NK-92 treated with Interleukin-12 subunit alpha and Interleukin-12 subunit beta, amount 100 ng/mL, for 24 hours (cell line): ENCODE measurements around the gene VARS2.

ENCODE experiments used
- DNase-seq: peaks from one replicate; lab custom pipeline; 2025; lab: John Stamatoyannopoulos, UW

Gene VARS2

DNA sequence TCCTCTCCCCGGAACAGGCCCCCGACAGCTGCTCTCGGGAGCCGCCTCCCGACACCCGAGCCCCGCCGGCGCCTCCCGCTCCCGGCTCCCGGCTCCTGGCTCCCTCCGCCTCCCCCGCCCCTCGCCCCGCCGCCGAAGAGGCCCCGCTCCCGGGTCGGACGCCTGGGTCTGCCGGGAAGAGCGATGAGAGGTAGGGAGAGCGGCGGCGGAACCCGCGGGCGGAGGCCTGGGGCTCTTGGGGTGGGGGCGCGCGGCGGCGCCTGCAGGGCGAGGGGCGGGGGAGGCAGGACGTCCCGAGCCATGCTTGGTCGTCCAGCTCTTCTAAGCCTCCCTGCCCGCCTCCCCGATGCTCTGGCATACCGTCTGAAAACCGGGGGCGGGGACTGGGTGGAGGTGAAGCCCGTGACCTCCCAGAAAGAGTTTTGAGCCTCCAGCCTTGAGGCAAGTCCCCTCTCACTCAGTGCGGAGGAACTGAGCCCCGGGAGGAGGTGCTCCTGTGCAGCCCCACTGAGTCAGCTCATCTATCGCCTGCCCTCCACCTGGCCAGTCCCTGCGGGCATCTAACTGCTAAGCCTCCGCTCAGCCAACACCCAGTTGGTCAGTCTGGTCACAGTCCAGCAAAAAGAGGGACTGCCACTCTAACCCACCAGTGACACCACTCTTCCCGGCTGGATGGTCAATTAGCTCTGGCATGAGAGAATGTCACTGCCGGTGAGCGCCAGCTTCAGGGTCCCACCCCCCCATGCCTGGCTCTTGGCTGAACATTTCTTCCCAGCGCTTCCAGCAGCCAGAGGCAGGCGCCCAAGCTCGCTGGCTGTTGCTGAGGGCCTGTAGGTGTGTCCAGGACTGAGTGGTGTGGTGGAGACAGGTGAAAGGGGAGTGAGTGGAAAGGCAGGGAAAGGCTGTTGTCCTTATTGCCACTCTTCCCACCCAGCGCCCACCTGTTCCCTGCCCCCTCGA, 29.2 kb upstream of the VARS2 start:
- no peak for DNase-seq

DNA sequence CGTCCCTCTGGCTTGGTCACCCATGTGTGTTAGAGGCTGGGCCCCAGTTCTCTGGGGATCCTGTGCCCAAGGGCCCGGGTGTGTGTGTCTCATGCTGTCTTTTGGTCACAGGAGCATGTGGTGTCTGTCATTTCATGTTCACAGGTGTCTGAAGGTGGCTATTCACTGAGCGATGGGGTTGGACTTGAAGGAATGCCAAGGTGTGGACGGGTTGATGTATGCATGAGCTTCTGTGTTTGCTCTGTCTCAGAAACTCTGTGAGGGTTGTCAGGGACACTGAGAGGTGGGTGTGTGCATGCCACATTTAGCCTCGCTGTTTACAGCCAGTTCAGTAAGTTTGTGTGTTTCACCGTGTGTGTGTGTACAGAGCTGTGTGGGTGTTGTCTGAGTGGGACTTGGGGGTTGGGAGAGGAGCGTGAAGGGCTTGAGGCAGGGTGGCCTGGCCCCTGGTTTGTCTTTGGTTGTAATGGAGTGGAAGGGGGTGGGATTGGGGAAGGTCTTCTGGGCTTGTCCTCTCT, 28.5 kb upstream of the VARS2 start:
- DNase-seq: no peak

GRCh38 chr6:30885999-30886896, 27.8 kb upstream of the VARS2 start:
- DNase-seq: no peak

GRCh38 chr6:30886897-30887255, 27.2 kb upstream of the VARS2 start:
- no peak for DNase-seq

DNA sequence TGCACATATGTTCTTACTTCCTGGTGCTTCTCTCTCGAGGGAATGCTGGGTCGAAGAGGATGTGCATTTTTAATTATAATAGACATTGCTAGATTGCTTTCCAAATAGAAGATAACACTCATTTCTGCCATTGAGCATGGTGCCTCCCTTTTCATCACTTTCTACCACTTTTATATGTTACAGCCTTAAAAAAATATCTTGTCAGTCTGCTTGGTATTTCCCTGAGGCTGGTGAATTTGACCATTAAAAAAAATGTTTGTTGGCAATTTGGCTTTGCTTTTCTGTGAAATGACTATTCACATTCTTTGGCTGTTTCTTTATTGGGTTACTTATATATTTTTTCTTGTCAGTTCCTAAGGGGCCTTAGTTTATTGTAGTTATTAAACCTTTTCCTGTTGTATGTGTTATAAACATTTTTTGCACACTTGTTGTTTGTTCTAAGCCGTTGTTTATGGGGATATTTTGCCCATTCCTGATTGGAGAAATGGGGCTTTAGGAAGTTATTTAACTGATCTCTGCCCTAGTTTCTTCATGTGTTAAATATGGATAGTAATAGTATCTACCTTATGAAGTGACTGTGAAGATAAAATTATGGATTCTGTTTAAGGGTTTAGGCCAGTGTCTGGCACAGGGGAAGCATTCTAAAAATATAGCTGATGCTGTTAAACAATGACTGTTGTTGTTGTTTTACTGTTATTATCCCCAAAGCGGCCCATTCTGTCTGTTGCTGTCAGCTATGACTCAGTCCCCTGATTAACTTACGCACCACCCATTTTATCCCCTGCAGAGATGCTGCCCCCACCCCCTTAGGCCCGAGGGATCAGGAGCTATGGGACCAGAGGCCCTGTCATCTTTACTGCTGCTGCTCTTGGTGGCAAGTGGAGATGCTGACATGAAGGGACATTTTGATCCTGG, 25.9 kb upstream of the VARS2 start:
- DNase-seq: no peak

- DNase-seq: no peak
These were observed 25.1 kb upstream of the VARS2 start for GRCh38 chr6:30888816-30889495.

GRCh38 chr6:30889496-30889885, 24.5 kb upstream of the VARS2 start:
- no peak for DNase-seq

DNA sequence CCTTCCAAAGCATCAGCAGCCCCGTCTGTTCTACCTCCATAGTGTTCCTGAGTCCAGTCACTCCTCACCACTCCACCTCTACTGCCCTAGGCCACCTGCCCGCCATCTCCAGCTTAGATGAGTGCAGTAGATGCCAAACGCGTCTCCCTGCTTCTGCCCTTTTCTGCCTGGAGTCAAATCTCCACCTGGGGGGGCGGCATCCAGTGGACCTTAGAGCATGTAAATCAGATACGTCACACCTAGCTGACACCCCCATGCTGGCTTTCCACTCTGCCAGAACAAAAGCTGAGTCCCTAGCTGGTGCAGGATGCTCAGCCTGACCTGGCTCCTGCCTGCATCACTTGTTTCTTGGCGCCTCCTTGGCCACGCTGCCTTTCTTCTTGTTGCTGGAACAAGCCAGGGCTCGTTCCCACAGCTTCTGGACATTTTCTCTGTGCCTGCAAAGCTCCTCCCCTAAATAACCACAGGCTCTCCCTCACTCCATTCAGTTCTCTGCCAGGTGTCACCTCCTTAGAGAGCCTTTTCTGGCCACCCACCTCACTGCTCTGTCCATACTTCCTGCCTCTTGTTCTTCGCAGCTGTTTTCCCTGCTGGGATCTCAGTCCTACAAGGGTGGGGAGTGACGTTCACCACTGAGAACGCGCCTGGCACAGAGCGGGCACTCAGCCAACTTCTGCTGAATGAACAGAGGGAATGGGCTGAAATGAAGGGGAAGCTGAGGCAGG, 24.0 kb upstream of the VARS2 start:
- no peak for DNase-seq

- no peak for DNase-seq
These were observed 23.2 kb upstream of the VARS2 start for GRCh38 chr6:30890646-30891449.

- DNase-seq: no peak
These were observed 22.7 kb upstream of the VARS2 start for GRCh38 chr6:30891450-30891723.

DNA sequence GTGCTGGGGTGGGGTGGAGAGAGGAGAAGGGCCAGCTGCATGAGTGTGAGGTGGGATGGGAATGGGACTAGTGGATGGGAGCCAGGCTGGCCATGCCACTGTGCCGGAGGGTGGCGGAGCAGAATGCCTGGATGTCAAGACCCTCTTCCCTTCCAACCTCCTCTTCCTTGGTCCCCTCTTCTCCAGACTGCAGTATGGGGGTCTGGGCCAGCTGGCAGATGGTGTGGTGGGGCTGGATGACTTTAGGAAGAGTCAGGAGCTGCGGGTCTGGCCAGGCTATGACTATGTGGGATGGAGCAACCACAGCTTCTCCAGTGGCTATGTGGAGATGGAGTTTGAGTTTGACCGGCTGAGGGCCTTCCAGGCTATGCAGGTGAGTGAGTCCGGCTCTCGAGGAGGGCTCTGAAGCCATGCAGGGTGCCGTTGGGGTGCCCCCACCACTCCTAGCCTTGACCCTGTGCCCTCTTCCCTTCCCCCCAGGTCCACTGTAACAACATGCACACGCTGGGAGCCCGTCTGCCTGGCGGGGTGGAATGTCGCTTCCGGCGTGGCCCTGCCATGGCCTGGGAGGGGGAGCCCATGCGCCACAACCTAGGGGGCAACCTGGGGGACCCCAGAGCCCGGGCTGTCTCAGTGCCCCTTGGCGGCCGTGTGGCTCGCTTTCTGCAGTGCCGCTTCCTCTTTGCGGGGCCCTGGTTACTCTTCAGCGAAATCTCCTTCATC, 22.1 kb upstream of the VARS2 start:
- no peak for DNase-seq

DNA sequence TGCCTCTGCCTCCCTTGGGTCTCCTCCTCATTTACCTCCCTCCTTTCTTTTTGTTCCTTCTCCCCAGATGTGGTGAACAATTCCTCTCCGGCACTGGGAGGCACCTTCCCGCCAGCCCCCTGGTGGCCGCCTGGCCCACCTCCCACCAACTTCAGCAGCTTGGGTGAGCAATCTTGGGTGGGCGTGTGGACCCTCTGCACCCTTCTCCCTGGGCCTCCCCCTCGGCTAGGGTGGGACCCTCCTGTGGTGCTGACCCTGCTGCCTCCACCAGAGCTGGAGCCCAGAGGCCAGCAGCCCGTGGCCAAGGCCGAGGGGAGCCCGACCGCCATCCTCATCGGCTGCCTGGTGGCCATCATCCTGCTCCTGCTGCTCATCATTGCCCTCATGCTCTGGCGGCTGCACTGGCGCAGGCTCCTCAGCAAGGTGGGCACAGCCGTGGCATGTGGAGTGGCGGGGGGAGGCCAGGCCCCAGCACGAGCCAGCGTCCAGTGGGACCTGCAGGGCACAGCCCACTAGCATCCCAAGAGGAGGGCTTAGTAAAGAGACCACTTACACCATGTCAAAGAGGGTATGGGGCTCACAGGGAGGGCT, 20.9 kb upstream of the VARS2 start:
- no peak for DNase-seq

DNA sequence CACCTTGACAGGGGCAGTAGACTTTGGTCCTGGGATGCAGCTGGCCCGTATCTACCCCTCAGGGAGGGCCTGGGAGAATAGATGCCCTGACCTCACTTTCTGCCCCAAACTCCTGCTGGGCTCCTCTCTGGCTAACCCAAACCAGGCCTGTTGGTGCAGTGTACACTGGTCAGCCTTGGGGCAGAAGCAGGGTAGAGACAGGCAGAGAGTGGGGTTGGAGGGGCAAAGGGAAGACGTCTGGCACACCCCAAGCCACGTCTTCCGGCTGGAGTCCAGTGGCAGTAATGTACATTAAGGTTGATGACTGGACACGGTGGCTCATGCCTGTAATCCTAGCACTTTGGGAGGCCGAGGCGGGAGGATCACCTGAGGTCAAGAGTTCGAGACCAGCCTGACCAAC, 20.4 kb upstream of the VARS2 start:
- no peak for DNase-seq

- no peak for DNase-seq
These were observed 19.7 kb upstream of the VARS2 start for GRCh38 chr6:30894381-30894780.

- no peak for DNase-seq
These were observed 19.1 kb upstream of the VARS2 start for GRCh38 chr6:30894935-30895334.

GRCh38 chr6:30895343-30895742, 18.7 kb upstream of the VARS2 start:
- DNase-seq: no peak

DNA sequence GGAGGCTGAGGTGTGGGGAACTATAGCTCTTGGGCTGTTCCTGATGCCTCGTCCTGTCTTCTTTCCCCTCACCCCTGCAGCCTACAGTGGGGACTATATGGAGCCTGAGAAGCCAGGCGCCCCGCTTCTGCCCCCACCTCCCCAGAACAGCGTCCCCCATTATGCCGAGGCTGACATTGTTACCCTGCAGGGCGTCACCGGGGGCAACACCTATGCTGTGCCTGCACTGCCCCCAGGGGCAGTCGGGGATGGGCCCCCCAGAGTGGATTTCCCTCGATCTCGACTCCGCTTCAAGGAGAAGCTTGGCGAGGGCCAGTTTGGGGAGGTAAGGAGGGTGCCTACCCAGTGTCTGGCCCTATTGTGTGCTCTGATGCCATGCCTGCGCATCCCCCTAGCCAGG, 17.5 kb upstream of the VARS2 start:
- DNase-seq: no peak

- no peak for DNase-seq
These were observed 16.2 kb upstream of the VARS2 start for GRCh38 chr6:30897882-30898281.
